ENCODE data around the gene AFG1L.
A peak's percentile ranks its signal among the peaks of the same experiment; 100 is the strongest.
"Not testable (repeated sequence)": the region's sequence is repeated elsewhere in the genome, so short reads cannot be mapped to it uniquely, and the experiment has no call there.

The AFG1L gene

GRCh38 chr6:108524528-108525248, 229.8 kb downstream of the AFG1L start:
- no peak for DNase-seq (ENCODE audit: low read depth)

GRCh38 chr6:108526739-108527174, 231.9 kb downstream of the AFG1L start:
- peak; percentile 24 for DNase-seq (ENCODE audit: low read depth)

- DNase-seq (ENCODE audit: low read depth) = no peak
These were observed 234.0 kb downstream of the AFG1L start for GRCh38 chr6:108528878-108529277.

GRCh38 chr6:108531332-108531731, 236.5 kb downstream of the AFG1L start:
- no peak for DNase-seq (ENCODE audit: low read depth)

GRCh38 chr6:108535114-108535742, 240.4 kb downstream of the AFG1L start:
- no peak for DNase-seq (ENCODE audit: low read depth)

- DNase-seq (ENCODE audit: low read depth) = not testable (repeated sequence)
These were observed 241.2 kb downstream of the AFG1L start for GRCh38 chr6:108535920-108536535.

GRCh38 chr6:108541843-108542759, 247.2 kb downstream of the AFG1L start:
- no peak for DNase-seq (ENCODE audit: low read depth)

GRCh38 chr6:108543175-108543940, 248.5 kb downstream of the AFG1L start:
- DNase-seq (ENCODE audit: low read depth) = no peak

GRCh38 chr6:108544606-108545005, 249.8 kb downstream of the AFG1L start:
- DNase-seq (ENCODE audit: low read depth) = no peak

- no peak for DNase-seq (ENCODE audit: low read depth)
These were observed 251.5 kb downstream of the AFG1L start for GRCh38 chr6:108546079-108547049.

- DNase-seq (ENCODE audit: low read depth) = no peak
These were observed 254.4 kb downstream of the AFG1L start for GRCh38 chr6:108549241-108549640.

- DNase-seq (ENCODE audit: low read depth) = no peak
These were observed 254.9 kb downstream of the AFG1L start for GRCh38 chr6:108549741-108550140.

- DNase-seq (ENCODE audit: low read depth) = no peak
These were observed 255.4 kb downstream of the AFG1L start for GRCh38 chr6:108550256-108550655.

- no peak for DNase-seq (ENCODE audit: low read depth)
These were observed 260.7 kb downstream of the AFG1L start for GRCh38 chr6:108555399-108556052.

GRCh38 chr6:108556250-108556649, 261.4 kb downstream of the AFG1L start:
- DNase-seq (ENCODE audit: low read depth) = no peak

GRCh38 chr6:108556866-108557493, 262.1 kb downstream of the AFG1L start:
- DNase-seq (ENCODE audit: low read depth) = no peak

GRCh38 chr6:108557494-108558371, 262.9 kb downstream of the AFG1L start:
- DNase-seq (ENCODE audit: low read depth) = no peak
